GM19025 (cell line): ENCODE measurements around the gene RNF130.

Experiments
- ATAC-seq: cut with Tn5 transposase; IDR thresholded peaks from one replicate; pipeline ENCODE4 v1.9.1; 2021; ENCODE audit warnings: mild to moderate bottlenecking, low read depth, moderate library complexity; ENCODE audit not compliant: unreplicated experiment

The RNF130 gene

DNA sequence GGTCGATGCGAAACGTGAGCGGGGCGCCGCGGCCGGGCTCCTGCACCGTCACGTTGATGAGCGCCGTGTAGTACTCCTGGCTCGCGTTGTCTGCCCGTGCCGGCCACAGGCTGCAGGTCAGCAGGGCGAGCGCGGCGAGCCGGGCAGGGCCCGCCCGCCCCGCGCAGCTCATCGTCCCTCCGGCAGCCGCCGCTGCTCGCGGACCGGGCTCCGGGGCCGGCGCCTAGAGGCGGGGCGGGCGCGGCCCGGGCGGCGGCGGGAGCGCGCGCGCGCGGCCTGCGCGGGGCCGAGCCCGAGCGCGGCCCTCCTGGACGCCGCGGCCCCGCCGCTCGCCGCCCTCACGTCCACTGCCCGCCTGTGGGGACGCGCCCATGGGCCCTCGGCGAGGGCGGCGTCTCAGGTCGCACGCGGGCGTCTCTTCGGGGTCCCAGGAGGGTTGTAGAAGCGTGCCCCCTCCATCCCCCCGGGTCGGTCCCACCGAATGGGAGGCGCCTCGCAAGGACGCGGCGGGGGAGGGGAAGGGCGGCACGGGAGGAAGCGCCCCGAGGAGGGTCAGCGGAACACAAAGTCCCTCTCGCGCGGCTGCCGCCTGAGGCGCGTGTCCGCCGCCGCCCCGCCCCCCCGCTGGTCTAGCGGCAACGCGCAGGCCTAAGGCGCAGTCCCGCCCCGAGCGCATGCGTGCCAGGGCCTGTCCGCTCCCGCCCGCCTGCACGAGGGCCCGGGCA lies at the start of gene RNF130:
TSS of gene RNF130 (minus strand) at position 229 of the 725 bp plus-strand sequence. CDS start at position 172, 57 bp downstream.
- ATAC-seq: no peak

- no peak for ATAC-seq
Measured at GRCh38 chr5:180120237-180121101, 48.9 kb upstream of the RNF130 start.

DNA sequence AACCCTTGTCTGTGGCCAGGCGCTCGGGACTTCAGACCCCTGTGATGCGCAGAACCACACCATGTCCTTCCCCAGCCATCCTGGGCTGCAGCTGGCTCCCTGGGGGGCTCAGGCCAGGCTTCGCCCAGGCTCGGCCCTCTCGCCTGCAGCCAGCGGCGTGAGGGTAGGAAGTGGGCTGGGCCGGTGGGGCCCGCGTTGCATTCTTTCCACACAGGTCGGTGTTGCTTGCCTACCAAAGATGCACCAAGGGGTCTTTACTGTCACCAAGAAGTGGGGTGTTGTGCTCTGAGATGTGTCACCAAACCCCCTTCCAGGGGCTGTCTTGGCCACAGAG lies 48.3 kb upstream of the RNF130 start:
- ATAC-seq: no peak

DNA sequence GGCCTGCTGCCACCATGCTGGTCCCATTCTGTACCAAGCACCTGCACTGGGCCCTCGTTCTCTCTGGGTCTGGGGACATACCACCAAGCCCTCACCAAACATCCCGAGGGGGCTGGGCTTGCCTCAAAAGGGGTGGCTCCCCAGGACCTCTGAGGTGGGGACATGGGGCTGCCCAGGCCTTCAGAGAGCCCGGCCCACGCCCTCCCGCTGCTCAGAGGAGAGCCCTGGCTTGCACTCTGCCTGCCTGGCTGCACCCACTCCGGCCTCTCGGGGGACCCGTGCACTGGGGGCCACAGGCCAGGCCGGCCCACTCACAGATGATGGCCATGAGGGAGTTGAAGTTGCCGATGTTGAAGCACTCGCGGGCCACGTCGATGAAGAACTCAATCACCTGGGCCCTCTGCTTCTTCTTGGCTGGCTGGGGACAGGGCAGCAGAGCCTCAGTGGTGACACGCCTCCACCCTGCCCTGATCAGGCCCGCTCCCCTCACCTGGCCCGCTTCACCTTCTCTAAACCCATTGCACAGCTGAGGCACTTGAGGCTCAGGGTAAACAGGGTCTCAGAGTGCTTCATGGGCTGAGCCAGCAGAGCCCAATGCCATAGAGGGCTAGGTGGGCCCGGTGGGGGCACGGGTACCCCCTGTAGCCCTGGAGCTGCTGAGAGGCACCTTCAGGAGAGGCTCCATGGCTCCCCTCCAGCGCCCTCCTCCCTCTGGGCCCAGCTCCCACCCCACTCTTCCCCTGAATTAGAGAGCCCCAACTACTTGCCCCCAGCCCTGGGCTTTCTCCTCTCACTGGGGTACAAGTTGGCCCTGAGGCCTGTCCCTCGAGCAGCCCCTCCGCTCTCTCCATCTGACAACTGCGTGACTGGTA lies 47.7 kb upstream of the RNF130 start:
- no peak for ATAC-seq

- ATAC-seq: no peak
Measured at GRCh38 chr5:180118391-180118791, 46.8 kb upstream of the RNF130 start.

DNA sequence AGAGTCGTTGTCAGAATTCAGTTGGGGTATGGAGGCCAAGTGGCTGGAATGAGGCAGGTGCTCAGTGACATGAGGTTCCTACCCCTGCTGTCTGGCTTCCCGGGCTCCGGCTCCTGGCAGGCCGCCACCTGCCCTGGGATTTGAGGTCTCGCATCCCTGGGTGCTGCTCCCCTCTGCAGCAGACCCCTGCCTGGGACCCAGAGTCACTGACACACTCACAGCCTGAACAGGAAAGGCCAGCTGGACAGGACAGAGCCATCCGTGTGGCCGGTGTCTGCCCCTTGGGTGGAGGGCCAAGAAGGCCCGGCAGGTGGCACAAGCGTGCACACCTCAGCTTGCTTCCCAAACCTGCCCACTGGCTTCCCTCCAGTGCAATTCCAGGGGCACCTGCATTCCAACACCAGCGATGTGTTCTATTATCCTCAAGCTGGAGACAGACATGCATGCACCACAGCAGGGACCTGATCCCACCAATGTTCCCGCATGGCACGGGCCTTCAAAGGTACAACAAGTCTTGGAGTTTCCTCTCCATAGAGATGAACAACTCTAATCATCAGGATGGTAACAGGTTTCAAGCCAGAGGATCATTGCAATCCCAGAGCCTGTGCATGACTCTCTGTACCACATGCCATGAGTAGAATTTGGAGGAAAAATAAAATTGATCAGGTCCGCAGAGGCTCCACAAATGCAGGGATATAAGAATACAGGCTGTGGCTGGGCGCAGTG lies 45.6 kb upstream of the RNF130 start:
- ATAC-seq: no peak

DNA sequence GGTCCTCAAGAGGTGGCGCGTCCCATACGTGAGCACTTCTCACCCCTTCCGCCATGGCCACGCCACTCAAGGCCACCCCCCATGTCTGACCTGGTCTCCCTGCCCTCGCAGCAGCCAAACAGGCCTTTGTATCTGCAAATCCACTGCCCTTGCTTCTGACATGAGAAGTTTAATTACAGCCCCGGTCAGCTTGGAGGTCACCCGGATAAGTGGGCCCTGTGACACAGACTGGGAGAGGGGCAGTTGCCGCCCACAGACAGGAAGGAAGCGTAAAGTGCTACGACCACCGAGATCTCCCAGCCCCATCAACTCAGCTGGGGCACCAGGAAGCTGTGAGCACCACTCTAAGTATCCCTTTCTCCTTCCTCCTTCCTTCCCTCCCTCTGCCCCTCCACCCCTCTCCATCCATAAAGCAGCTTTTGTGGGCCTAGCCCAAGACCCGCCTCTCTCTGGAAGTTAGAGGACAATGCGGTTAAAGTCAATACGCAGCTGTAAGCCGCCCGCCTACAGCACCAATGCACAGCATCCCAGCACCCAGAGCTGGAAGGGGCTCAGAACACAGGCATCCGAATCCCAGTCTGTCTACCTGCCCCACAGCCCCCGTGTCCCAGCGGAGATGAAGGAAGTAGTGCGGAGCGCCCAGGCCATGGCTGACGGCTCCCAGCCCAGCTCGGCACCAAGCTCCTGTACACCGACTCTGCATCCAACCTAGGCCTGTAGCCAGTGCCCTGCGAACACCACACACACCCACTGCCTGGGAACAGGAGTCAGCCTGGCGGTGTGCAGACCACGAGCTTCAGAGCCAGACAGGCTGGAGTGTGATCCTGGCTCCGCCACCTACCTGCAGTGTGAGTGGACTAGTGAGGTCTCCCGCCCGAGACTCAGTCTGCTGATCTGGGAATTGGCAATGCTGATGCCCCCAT lies 44.8 kb upstream of the RNF130 start:
- ATAC-seq: no peak

GRCh38 chr5:180115326-180116076 lies 43.9 kb upstream of the RNF130 start:
- no peak for ATAC-seq

DNA sequence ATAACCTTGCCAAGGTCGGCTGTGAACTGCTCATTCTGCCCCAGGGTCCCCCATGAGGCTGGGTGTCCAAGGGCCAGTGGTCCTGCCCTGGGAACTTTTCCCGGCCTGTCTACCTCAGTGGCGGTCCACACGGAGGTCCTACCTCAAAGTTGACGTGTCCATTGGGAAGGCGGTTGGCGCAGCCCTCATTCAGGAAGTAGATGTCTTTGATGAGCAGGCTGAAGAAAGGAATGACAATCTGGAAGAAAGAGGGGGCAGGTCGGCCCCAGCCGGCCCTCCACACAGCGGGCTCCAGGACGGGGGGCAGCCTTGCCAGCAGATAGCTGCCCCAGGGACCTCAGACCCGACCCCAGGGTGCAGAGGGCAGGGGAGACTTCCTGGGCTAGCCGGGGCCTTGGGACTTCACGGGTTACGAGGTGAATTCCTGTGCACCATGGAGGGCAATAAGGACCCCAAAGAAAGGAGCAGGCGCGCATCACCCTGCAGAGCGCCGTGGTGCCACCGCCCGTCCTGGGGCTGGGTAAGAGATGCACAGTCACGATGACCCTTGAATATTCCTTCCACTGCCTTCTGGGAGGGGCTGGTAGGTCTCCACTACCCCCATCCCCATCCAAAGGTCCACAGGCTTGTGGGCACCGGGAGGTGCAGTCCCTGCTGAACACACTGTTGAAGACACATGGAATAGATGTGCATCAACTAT lies 42.9 kb upstream of the RNF130 start:
- ATAC-seq: no peak

GRCh38 chr5:180113660-180114303 lies 42.2 kb upstream of the RNF130 start:
- ATAC-seq: no peak

- ATAC-seq: no peak
Measured at GRCh38 chr5:180112181-180112861, 40.8 kb upstream of the RNF130 start.

- ATAC-seq: no peak
Measured at GRCh38 chr5:180111273-180112002, 39.9 kb upstream of the RNF130 start.

DNA sequence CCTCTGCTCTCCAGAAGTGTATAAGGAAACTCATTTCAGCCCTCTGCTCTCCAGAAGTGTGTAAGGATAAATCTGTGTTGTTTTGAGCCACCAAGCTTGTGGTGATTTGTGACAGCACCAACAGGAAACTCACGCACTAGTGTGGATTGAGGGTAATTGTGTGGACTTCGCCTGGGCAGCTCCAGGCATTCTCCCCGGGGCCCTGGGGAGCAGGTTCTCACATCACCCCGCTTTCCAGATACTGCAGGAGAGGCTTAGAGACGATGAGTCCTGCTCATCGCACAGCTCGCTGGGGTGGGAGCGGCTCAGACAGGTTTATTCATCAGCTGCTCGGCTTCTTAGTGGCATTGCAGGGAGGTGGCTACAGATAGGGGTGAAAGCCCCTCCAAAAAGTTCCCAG lies 38.4 kb upstream of the RNF130 start:
- ATAC-seq: no peak

GRCh38 chr5:180107005-180107404 lies 35.4 kb upstream of the RNF130 start:
- ATAC-seq: no peak

DNA sequence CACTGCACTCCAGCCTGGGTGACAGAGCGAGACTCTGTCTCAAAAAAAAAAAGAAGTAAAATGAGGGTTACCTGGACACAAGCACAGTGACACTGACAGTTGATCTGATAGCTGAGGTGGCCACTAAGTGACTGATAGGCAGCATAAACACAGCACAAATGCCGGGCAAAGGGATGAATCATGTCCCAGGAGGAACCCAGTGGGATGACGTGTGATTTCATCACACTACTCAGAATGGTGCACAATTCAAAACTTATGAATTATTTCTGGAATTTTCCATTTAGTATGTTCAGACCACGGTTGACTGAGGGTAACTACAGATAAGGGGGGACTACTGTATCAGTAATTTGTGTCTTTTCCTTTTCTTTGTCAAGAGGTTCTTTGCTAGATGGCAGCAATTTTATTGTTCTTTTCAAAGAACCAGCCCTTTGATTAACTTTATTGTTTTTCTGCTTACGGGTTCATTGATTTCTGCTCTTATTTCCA lies 34.3 kb upstream of the RNF130 start:
- no peak for ATAC-seq

GRCh38 chr5:180104168-180104530 lies 32.6 kb upstream of the RNF130 start:
- no peak for ATAC-seq
